WTC11 (cell line): ENCODE data around the gene USP15. TPM values are rescaled to one million over a fixed set of nuclear protein-coding genes. Genes with fewer than 3 reads are reported as not detected.

ENCODE experiments used
- ATAC-seq: fragments of 200-7000 bp; cut with Tn5 transposase; 2 replicates; pipeline ENCODE4 v1.10.0; 2021; ENCODE audit warnings: mild to moderate bottlenecking, moderate library complexity
- CTCF ChIA-PET: fragments of 300-600 bp; sonication (Branson Sonifier 250); formaldehyde crosslinking; loops from one replicate; lab custom pipeline; 2021; ENCODE audit warnings: antibody characterized with exemption; lab: Charles Lee
- POLR2A ChIA-PET: fragments of 350-600 bp; sonication (Branson Sonifier 250); formaldehyde crosslinking; loops from one replicate; lab custom pipeline; 2021; ENCODE audit warnings: antibody characterized with exemption; lab: Charles Lee
- DNase-seq: peaks from one replicate; pipeline ENCODE4 v3.0.0; 2021; ENCODE audit warnings: low spot score
- H3K27ac Mint-ChIP-seq: 2 replicates; pipeline ENCODE4 v1.8.0; 2021; ENCODE audit warnings: mixed read lengths
- H3K27me3 Mint-ChIP-seq: 2 replicates; pipeline ENCODE4 v1.8.0; 2021; ENCODE audit warnings: low read depth, mild to moderate bottlenecking, moderate library complexity, mixed read lengths
- H3K36me3 Mint-ChIP-seq: 2 replicates; pipeline ENCODE4 v1.8.0; 2021; ENCODE audit warnings: mixed read lengths
- H3K4me1 Mint-ChIP-seq: 2 replicates; pipeline ENCODE4 v1.8.0; 2022; ENCODE audit warnings: mixed read lengths
- H3K4me3 Mint-ChIP-seq: 2 replicates; pipeline ENCODE4 v1.8.0; 2021; ENCODE audit warnings: mild to moderate bottlenecking, moderate library complexity, mixed read lengths
- H3K9me3 Mint-ChIP-seq: 2 replicates; pipeline ENCODE4 v1.8.0; 2021; ENCODE audit warnings: mixed read lengths
- CBFB ChIP-seq: sonication (generic); formaldehyde crosslinking; IDR thresholded peaks from 2 replicates; pipeline ENCODE4 v1.8.1; 2022; ENCODE audit warnings: mild to moderate bottlenecking, low read depth, missing genetic modification reagents
- ESRRA ChIP-seq: sonication (generic); formaldehyde crosslinking; IDR thresholded peaks from 2 replicates; pipeline ENCODE4 v1.8.1; 2022; ENCODE audit warnings: mild to moderate bottlenecking, missing genetic modification reagents, borderline replicate concordance
- FOXK1 ChIP-seq: sonication (generic); formaldehyde crosslinking; IDR thresholded peaks from 2 replicates; pipeline ENCODE4 v1.8.0; 2022; ENCODE audit warnings: mild to moderate bottlenecking, moderate library complexity, missing genetic modification reagents
- FOXP1 ChIP-seq: sonication (generic); formaldehyde crosslinking; IDR thresholded peaks from 2 replicates; pipeline ENCODE4 v1.8.0; 2022; ENCODE audit warnings: missing genetic modification reagents, mild to moderate bottlenecking, moderate library complexity, borderline replicate concordance
- GRHL2 ChIP-seq: fragments of 250-450 bp; sonication (Bioruptor Pico); IDR thresholded peaks from 2 replicates; pipeline ENCODE4 v1.8.0; 2022; ENCODE audit warnings: mild to moderate bottlenecking, moderate library complexity; ENCODE audit not compliant: insufficient replicate concordance, severe bottlenecking
- HMGA2 ChIP-seq: fragments of 250-450 bp; sonication (Bioruptor Pico); IDR thresholded peaks from 2 replicates; pipeline ENCODE4 v1.4.0; 2021; ENCODE audit warnings: mild to moderate bottlenecking, moderate library complexity
- MXD4 ChIP-seq: fragments of 250-450 bp; sonication (Bioruptor Pico); IDR thresholded peaks from 2 replicates; pipeline ENCODE4 v1.8.0; 2021; ENCODE audit warnings: mild to moderate bottlenecking, moderate library complexity, borderline replicate concordance
- NR3C1 ChIP-seq: sonication (generic); formaldehyde crosslinking; conservative IDR thresholded peaks from 2 replicates; pipeline ENCODE4 v1.8.1; 2023; ENCODE audit warnings: low read depth, mild to moderate bottlenecking, missing genetic modification reagents
- RORB ChIP-seq: fragments of 250-450 bp; sonication (Bioruptor Pico); IDR thresholded peaks from 2 replicates; pipeline ENCODE4 v1.9.0; 2021; ENCODE audit warnings: mild to moderate bottlenecking
- SOX15 ChIP-seq: fragments of 250-450 bp; sonication (Bioruptor Pico); IDR thresholded peaks from 2 replicates; pipeline ENCODE4 v1.9.0; 2021; ENCODE audit warnings: mild to moderate bottlenecking
- ZNF121 ChIP-seq: sonication (generic); formaldehyde crosslinking; IDR thresholded peaks from 2 replicates; pipeline ENCODE4 v1.8.0; 2023; ENCODE audit warnings: missing genetic modification reagents
- ZNF219 ChIP-seq: sonication (generic); formaldehyde crosslinking; IDR thresholded peaks from 2 replicates; pipeline ENCODE4 v1.8.0; 2023; ENCODE audit warnings: missing genetic modification reagents, mild to moderate bottlenecking, borderline replicate concordance
- ZNF232 ChIP-seq: sonication (generic); formaldehyde crosslinking; IDR thresholded peaks from 2 replicates; pipeline ENCODE4 v1.8.0; 2022; ENCODE audit warnings: mild to moderate bottlenecking, missing genetic modification reagents
- ZNF263 ChIP-seq: sonication (generic); formaldehyde crosslinking; IDR thresholded peaks from 2 replicates; pipeline ENCODE4 v1.8.1; 2022; ENCODE audit warnings: low read depth, mild to moderate bottlenecking, moderate library complexity, missing genetic modification reagents
- ZNF671 ChIP-seq: fragments of 250-450 bp; sonication (Bioruptor Pico); IDR thresholded peaks from 2 replicates; pipeline ENCODE4 v1.8.0; 2021; ENCODE audit warnings: mild to moderate bottlenecking
- total RNA-seq: library from RNA; stranded (reverse); gene quantifications from 3 replicates; pipeline ENCODE4 v1.2.3, GENCODE V29; 2021
- TF ChIP-seq, protein P1 (sequence below): sonication (generic); formaldehyde crosslinking; IDR thresholded peaks from 2 replicates; pipeline ENCODE4 v1.8.1; 2022; ENCODE audit warnings: missing genetic modification reagents, borderline replicate concordance
- TF ChIP-seq, protein P2 (sequence below): fragments of 250-450 bp; sonication (Bioruptor Pico); IDR thresholded peaks from 2 replicates; pipeline ENCODE4 v1.9.0; 2021; ENCODE audit warnings: mild to moderate bottlenecking, borderline replicate concordance
- TF ChIP-seq, protein P3 (sequence below): sonication (generic); formaldehyde crosslinking; IDR thresholded peaks from 2 replicates; pipeline ENCODE4 v1.8.1; 2022; ENCODE audit warnings: low read depth, missing genetic modification reagents, borderline replicate concordance
- TF ChIP-seq, protein P4 (sequence below): sonication (generic); formaldehyde crosslinking; IDR thresholded peaks from 2 replicates; pipeline ENCODE4 v1.8.1; 2023; ENCODE audit warnings: mild to moderate bottlenecking, missing genetic modification reagents
- TF ChIP-seq, protein P5 (sequence below): sonication (generic); formaldehyde crosslinking; conservative IDR thresholded peaks from 2 replicates; pipeline ENCODE4 v1.8.1; 2022; ENCODE audit warnings: mild to moderate bottlenecking, missing genetic modification reagents

The USP15 gene
- total RNA-seq, 1 experiment from 2014 or later: 37.2 TPM

DNA sequence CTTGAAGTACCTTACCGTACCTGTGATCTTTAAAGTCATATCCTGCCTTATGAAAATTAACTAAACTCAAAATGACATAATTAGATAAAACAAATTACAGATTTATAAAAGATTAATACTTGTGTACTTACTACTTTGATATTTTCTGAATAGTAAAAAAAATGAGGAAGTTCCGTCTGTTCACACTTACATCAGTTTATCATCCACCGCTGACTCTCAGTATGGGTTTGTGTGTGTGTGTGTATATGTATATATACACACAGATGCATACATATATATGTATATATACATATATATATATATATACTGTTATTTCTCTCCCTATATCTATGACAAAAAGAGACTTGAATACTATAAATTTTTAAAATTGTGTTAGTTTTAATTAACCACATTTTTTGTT, 141.4 kb downstream of the USP15 start (continued):
- no peak for TF ChIP-seq NR3C1 (CRISPR knock-in tag)
- TF ChIP-seq HMGA2 (CRISPR knock-in tag): no peak

DNA sequence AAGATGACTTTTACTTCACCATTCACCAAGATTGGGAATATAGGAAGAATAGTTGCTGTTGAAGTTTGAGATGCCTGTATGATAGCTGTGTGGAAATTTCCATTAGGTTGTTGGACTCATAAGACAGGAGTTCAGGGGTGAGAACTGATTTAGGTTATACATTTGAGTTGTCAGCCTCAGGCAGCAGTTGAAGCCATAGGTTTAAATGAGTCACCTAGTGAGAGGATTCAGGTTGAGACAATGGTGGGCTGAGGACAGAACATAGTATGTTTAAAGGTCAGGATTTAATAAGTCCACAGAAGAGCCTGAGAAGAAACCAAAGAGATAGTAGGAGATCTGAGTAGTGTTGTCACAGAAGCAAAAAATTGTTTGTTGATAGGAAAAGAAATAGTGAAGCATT, 142.8 kb downstream of the USP15 start:
- TF ChIP-seq FOXP1 (CRISPR knock-in tag): no peak
- no peak for TF ChIP-seq CBFB (CRISPR knock-in tag)
- TF ChIP-seq, protein P1, sequence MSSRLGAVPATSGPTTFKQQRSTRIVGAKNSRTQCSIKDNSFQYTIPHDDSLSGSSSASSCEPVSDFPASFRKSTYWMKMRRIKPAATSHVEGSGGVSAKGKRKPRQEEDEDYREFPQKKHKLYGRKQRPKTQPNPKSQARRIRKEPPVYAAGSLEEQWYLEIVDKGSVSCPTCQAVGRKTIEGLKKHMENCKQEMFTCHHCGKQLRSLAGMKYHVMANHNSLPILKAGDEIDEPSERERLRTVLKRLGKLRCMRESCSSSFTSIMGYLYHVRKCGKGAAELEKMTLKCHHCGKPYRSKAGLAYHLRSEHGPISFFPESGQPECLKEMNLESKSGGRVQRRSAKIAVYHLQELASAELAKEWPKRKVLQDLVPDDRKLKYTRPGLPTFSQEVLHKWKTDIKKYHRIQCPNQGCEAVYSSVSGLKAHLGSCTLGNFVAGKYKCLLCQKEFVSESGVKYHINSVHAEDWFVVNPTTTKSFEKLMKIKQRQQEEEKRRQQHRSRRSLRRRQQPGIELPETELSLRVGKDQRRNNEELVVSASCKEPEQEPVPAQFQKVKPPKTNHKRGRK (CRISPR knock-in tag): no peak
- TF ChIP-seq, protein P2, sequence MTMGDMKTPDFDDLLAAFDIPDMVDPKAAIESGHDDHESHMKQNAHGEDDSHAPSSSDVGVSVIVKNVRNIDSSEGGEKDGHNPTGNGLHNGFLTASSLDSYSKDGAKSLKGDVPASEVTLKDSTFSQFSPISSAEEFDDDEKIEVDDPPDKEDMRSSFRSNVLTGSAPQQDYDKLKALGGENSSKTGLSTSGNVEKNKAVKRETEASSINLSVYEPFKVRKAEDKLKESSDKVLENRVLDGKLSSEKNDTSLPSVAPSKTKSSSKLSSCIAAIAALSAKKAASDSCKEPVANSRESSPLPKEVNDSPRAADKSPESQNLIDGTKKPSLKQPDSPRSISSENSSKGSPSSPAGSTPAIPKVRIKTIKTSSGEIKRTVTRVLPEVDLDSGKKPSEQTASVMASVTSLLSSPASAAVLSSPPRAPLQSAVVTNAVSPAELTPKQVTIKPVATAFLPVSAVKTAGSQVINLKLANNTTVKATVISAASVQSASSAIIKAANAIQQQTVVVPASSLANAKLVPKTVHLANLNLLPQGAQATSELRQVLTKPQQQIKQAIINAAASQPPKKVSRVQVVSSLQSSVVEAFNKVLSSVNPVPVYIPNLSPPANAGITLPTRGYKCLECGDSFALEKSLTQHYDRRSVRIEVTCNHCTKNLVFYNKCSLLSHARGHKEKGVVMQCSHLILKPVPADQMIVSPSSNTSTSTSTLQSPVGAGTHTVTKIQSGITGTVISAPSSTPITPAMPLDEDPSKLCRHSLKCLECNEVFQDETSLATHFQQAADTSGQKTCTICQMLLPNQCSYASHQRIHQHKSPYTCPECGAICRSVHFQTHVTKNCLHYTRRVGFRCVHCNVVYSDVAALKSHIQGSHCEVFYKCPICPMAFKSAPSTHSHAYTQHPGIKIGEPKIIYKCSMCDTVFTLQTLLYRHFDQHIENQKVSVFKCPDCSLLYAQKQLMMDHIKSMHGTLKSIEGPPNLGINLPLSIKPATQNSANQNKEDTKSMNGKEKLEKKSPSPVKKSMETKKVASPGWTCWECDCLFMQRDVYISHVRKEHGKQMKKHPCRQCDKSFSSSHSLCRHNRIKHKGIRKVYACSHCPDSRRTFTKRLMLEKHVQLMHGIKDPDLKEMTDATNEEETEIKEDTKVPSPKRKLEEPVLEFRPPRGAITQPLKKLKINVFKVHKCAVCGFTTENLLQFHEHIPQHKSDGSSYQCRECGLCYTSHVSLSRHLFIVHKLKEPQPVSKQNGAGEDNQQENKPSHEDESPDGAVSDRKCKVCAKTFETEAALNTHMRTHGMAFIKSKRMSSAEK (CRISPR knock-in tag): no peak
- TF ChIP-seq, protein P3, sequence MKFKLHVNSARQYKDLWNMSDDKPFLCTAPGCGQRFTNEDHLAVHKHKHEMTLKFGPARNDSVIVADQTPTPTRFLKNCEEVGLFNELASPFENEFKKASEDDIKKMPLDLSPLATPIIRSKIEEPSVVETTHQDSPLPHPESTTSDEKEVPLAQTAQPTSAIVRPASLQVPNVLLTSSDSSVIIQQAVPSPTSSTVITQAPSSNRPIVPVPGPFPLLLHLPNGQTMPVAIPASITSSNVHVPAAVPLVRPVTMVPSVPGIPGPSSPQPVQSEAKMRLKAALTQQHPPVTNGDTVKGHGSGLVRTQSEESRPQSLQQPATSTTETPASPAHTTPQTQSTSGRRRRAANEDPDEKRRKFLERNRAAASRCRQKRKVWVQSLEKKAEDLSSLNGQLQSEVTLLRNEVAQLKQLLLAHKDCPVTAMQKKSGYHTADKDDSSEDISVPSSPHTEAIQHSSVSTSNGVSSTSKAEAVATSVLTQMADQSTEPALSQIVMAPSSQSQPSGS (CRISPR knock-in tag): no peak
- no peak for TF ChIP-seq HMGA2 (CRISPR knock-in tag)
- TF ChIP-seq SOX15 (CRISPR knock-in tag): no peak
- no peak for TF ChIP-seq ZNF219 (CRISPR knock-in tag)
- no peak for TF ChIP-seq ZNF232 (CRISPR knock-in tag)
- no peak for TF ChIP-seq RORB (CRISPR knock-in tag)
- TF ChIP-seq, protein P4, sequence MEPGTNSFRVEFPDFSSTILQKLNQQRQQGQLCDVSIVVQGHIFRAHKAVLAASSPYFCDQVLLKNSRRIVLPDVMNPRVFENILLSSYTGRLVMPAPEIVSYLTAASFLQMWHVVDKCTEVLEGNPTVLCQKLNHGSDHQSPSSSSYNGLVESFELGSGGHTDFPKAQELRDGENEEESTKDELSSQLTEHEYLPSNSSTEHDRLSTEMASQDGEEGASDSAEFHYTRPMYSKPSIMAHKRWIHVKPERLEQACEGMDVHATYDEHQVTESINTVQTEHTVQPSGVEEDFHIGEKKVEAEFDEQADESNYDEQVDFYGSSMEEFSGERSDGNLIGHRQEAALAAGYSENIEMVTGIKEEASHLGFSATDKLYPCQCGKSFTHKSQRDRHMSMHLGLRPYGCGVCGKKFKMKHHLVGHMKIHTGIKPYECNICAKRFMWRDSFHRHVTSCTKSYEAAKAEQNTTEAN (CRISPR knock-in tag): no peak
- TF ChIP-seq ZNF121: no peak
- no peak for TF ChIP-seq GRHL2 (CRISPR knock-in tag)
- no peak for TF ChIP-seq ZNF671 (CRISPR knock-in tag)
- TF ChIP-seq, protein P5, sequence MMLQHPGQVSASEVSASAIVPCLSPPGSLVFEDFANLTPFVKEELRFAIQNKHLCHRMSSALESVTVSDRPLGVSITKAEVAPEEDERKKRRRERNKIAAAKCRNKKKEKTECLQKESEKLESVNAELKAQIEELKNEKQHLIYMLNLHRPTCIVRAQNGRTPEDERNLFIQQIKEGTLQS (CRISPR knock-in tag): no peak
- TF ChIP-seq FOXK1: no peak
- no peak for TF ChIP-seq ESRRA
- no peak for TF ChIP-seq MXD4 (CRISPR knock-in tag)
- no peak for TF ChIP-seq ZNF263 (CRISPR knock-in tag)

More for the DNA sequence above, 142.8 kb downstream of the USP15 start:
- Mint-ChIP-seq H3K9me3 (no peaks in the 10 kb centered on the region), H3K4me3 (no peak overlapping the region), H3K27me3 (no peaks in the 10 kb centered on the region), H3K4me1 (no peaks in the 10 kb centered on the region), H3K27ac (no peak overlapping the region), H3K36me3 (no peaks in the 10 kb centered on the region)
- ATAC-seq (no peak), DNase-seq (no peak)
- POLR2A ChIA-PET: no interaction called here
- CTCF ChIA-PET: no interaction called here
